Retinal pigment epithelial cell (primary cell): ENCODE data around the gene PDGFA.

Experiments used
- DNase-seq: peaks from one replicate; pipeline ENCODE4 v3.0.0-alpha.2; 2010; ENCODE audit warnings: low read depth
- H3K4me3 ChIP-seq: 2 replicates; pipeline ENCODE4 v1.5.1; 2011; ENCODE audit warnings: mild to moderate bottlenecking, low read length, control low read depth, moderate library complexity
- CTCF ChIP-seq: conservative IDR thresholded peaks from 2 replicates; pipeline ENCODE4 v1.5.1; 2011; ENCODE audit warnings: low read depth, low read length, control low read depth, inconsistent platforms

Gene PDGFA

GRCh38 chr7:490461-491291, 29.0 kb downstream of the PDGFA start:
- no peak for DNase-seq
- TF ChIP-seq CTCF, result no peak
- no peak overlapping the region for H3K4me3 ChIP-seq

GRCh38 chr7:489876-490275, 29.8 kb downstream of the PDGFA start:
- no peak for DNase-seq
- no peak overlapping the region for H3K4me3 ChIP-seq
- no peak for TF ChIP-seq CTCF

GRCh38 chr7:486216-486743, 33.4 kb downstream of the PDGFA start:
- no peak for TF ChIP-seq CTCF
- no peak for DNase-seq
- no peak overlapping the region for H3K4me3 ChIP-seq

GRCh38 chr7:485188-486081, 34.2 kb downstream of the PDGFA start:
- H3K4me3 ChIP-seq, result no peak overlapping the region
- no peak for TF ChIP-seq CTCF
- no peak for DNase-seq

- H3K4me3 ChIP-seq, result no peak overlapping the region
- no peak for TF ChIP-seq CTCF
- DNase-seq, result no peak
These were observed 35.1 kb downstream of the PDGFA start for GRCh38 chr7:484356-485101.

GRCh38 chr7:483656-484355, 35.8 kb downstream of the PDGFA start:
- no peak for DNase-seq
- no peak for TF ChIP-seq CTCF
- H3K4me3 ChIP-seq, result no peak overlapping the region
